OCI-LY7 (cell line): ENCODE data around the gene PRMT5. TPM values are rescaled to one million over a fixed set of nuclear protein-coding genes. Genes with fewer than 3 reads are reported as not detected.

Experiments used
- BruUV-seq: library from RNA; stranded (reverse); fragments of 400-500 nt; replicated peaks from 2 replicates; lab custom pipeline; 2021; lab: Mats Ljungman, UMichigan
- CTCF ChIA-PET: fragments of 300-600 bp; sonication (Branson Sonifier 250); formaldehyde crosslinking; loops from one replicate; lab custom pipeline; 2022; ENCODE audit warnings: antibody characterized with exemption; ENCODE audit not compliant: unreplicated experiment; lab: Charles Lee
- POLR2A ChIA-PET: fragments of 300-600 bp; sonication (Branson Sonifier 250); formaldehyde crosslinking; loops from one replicate; lab custom pipeline; 2022; ENCODE audit warnings: antibody characterized with exemption; lab: Charles Lee
- DNase-seq: peaks from one replicate; pipeline ENCODE4 v3.0.0-alpha.2; 2015; ENCODE audit warnings: low spot score
- H2AFZ ChIP-seq: fragments of 200-600 bp; sonication (generic), shearing (Covaris generic); 2 replicates; pipeline ENCODE4 v1.6.1; 2014; ENCODE audit warnings: mild to moderate bottlenecking, antibody characterized with exemption, low read length, moderate library complexity
- H3K27ac ChIP-seq: fragments of 200-600 bp; sonication (generic); 2 replicates; pipeline ENCODE4 v1.5.1; 2014; ENCODE audit warnings: mixed run types, low read depth, mild to moderate bottlenecking, moderate library complexity, low read length, inconsistent platforms; ENCODE audit not compliant: poor library complexity, severe bottlenecking
- H3K36me3 ChIP-seq: fragments of 200-600 bp; sonication (generic); 2 replicates; pipeline ENCODE4 v1.6.1; 2014; ENCODE audit warnings: mild to moderate bottlenecking, antibody characterized with exemption, low read length, moderate library complexity, mixed read lengths; ENCODE audit not compliant: insufficient read depth
- H3K4me1 ChIP-seq: fragments of 200-600 bp; sonication (generic); 2 replicates; pipeline ENCODE4 v1.5.1; 2014; ENCODE audit warnings: mild to moderate bottlenecking, low read length; ENCODE audit not compliant: insufficient read depth, poor library complexity, severe bottlenecking
- H3K4me2 ChIP-seq: fragments of 200-600 bp; sonication (generic); 2 replicates; pipeline ENCODE4 v1.6.1; 2014; ENCODE audit warnings: mild to moderate bottlenecking, low read length
- H3K4me3 ChIP-seq: fragments of 200-600 bp; sonication (generic); 2 replicates; pipeline ENCODE4 v1.5.1; 2014; ENCODE audit warnings: mild to moderate bottlenecking, low read depth, low read length; ENCODE audit not compliant: poor library complexity, severe bottlenecking
- H3K79me2 ChIP-seq: fragments of 200-600 bp; sonication (generic); 2 replicates; pipeline ENCODE4 v1.6.1; 2016; ENCODE audit warnings: low read depth, mild to moderate bottlenecking, low read length, moderate library complexity, mixed read lengths; ENCODE audit not compliant: insufficient read depth
- H3K9me2 ChIP-seq: fragments of 200-600 bp; sonication (generic); 2 replicates; pipeline ENCODE4 v1.6.1; 2016; ENCODE audit warnings: mild to moderate bottlenecking, low read length, mixed read lengths; ENCODE audit not compliant: insufficient read depth
- H3K9me3 ChIP-seq: fragments of 200-600 bp; sonication (generic); 2 replicates; pipeline ENCODE4 v1.6.1; 2014; ENCODE audit warnings: mild to moderate bottlenecking, mixed run types, low read length, mixed read lengths
- H4K20me1 ChIP-seq: fragments of 200-600 bp; sonication (generic); 2 replicates; pipeline ENCODE4 v1.6.1; 2014; ENCODE audit warnings: mild to moderate bottlenecking, antibody characterized with exemption, low read length, moderate library complexity, mixed read lengths; ENCODE audit not compliant: insufficient read depth
- CTCF ChIP-seq: fragments of 200-600 bp; sonication (generic); conservative IDR thresholded peaks from 2 replicates; pipeline ENCODE4 v1.5.1; 2014; ENCODE audit warnings: mild to moderate bottlenecking, antibody characterized with exemption, low read length, moderate library complexity, mixed read lengths
- EZH2phosphoT487 ChIP-seq: fragments of 200-600 bp; sonication (generic); IDR thresholded peaks from 2 replicates; pipeline ENCODE4 v1.6.1; 2018; ENCODE audit warnings: low read depth, borderline replicate concordance, mild to moderate bottlenecking, mixed run types, antibody characterized with exemption, low read length, moderate library complexity, mixed read lengths
- intact Hi-C: fragments of 100-400 bp; cut with micrococcal nuclease; formaldehyde crosslinking; loops from one replicate; pipeline ENCODE4 v1.10.0; 2022; ENCODE audit not compliant: unreplicated experiment
- total RNA-seq, 2 experiments: library from RNA; depleted of rRNA in 1 of 2; stranded (reverse); fragments of >200 nt in 1 of 2; shearing (Covaris generic) in 1 of 2; gene quantifications; 2 replicates each; pipeline ENCODE4 v1.2.3, GENCODE V29; 2014 to 2022

The PRMT5 gene
- total RNA-seq, 2 experiments from 2014 or later: 93.1 to 135 TPM

DNA sequence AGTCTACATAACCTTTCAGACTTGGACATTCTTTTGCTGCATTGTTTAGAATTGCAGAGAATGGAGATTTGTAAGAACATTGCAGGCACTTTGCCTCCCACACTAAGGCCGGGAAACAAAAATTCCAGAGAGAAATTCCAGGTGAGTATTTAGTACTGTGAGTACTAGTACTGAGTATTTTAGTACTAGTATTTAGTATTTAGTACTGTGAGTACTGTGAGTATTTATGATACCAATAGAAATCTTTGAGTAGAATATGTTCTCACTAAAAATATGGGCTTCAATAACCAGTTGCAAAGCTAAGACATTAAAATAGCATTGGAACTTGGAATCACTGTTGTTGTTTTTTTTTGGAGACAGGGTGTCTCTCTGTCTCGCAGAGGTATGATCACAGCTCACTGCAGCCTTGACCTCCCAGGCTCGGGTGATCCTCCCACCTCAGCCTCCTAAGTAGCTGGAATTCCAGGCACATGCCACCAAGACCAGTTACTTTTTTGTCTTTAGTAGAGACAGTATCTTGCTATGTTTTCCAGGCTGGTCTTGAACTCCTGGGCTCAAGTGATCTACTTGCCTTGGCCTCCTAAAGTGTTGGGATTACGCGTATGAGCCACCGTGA is 33.0 kb upstream of the PRMT5 start:
- CTCF ChIA-PET: no interaction called here
- H3K4me2 ChIP-seq: no peak overlapping the region
- TF ChIP-seq CTCF (no peak), EZH2phosphoT487 (no peak)
- POLR2A ChIA-PET: interaction anchor here (0.6 to 1.7 kb wide), 5 partner anchors 10 to 122 kb away, joined by 3 read pairs; partner anchors contain the start of gene RBM23
- no TSS peak for BruUV-seq
- no peak overlapping the region for H3K27ac ChIP-seq
- no peaks in the 10 kb centered on the region for H3K9me2 ChIP-seq
- H3K9me3 ChIP-seq: no peaks in the 10 kb centered on the region
- peaks cover 6% of the 10 kb centered on the region for H3K4me1 ChIP-seq
- intact Hi-C loops: no loop called here
- H3K36me3 ChIP-seq: no peaks in the 10 kb centered on the region
- H3K79me2 ChIP-seq: no peaks in the 10 kb centered on the region
- H2AFZ ChIP-seq: no peak overlapping the region
- no peak overlapping the region for H3K4me3 ChIP-seq
- no peak for DNase-seq
- H4K20me1 ChIP-seq: no peaks in the 10 kb centered on the region

- intact Hi-C loops: loop anchor here (1.0 kb wide), 1 partner anchor 27 kb away; the partner anchor contains the start of gene PRMT5
- BruUV-seq: no TSS peak
These were observed 26.8 kb upstream of the PRMT5 start for GRCh38 chr14:22955702-22956569.

More at GRCh38 chr14:22955702-22956569, 26.8 kb upstream of the PRMT5 start:
- Histone ChIP-seq H3K4me3 (peak overlapping the region; percentile 78), H3K79me2 (peaks cover 11% of the 10 kb centered on the region; the same call in 1 of the 2 replicates), H3K9me3 (no peaks in the 10 kb centered on the region), H3K4me2 (peak overlapping the region; percentile 82), H2AFZ (peak overlapping the region; percentile 79), H3K9me2 (no peaks in the 10 kb centered on the region), H3K4me1 (peaks cover 18% of the 10 kb centered on the region), H3K36me3 (peaks cover 34% of the 10 kb centered on the region), H4K20me1 (no peaks in the 10 kb centered on the region), H3K27ac (peak overlapping the region; percentile 74)
- CTCF ChIA-PET: interaction anchor here (1.0 to 1.6 kb wide), 3 partner anchors 16 to 26 kb away, joined by 5 to 10 read pairs (median 8); partner anchors contain the start of gene PRMT5
- POLR2A ChIA-PET: interaction anchor here (0.6 to 3.6 kb wide), 19 partner anchors 10 to 1029 kb away, joined by 3 to 28 read pairs (median 4); partner anchors contain the start of gene PRMT5
- no peak for TF ChIP-seq CTCF
- TF ChIP-seq EZH2phosphoT487: no peak
- peak; percentile 37 for DNase-seq
